Measurements from ENCODE around the gene FAM118B.

DNA sequence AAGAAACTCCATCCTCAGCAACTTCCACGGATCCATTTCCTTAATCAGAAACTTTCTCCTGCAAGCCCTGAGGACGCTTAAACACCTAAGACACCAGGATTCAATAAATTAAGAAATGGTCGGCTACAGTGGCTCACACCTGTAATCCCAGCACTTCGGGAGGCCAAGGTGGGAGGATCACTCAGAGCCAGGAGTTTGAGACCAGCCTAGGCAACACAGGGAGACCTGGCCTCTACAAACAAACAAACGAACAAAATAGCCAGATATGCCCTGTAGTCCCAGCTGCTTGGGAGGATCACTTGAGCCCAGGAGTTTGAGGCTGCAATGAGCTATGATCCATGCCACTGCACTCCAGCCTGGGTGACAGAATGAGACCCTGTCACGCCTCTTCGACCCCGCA is 46.8 kb upstream of the FAM118B start:
- no peak for TF ChIP-seq CTCF (IDR thresholded peaks at IDR 0.05)
- TF ChIP-seq POLR2A (IDR thresholded peaks at IDR 0.05), result no peak

Measured in tibial nerve (tissue), 3 donors.